ENCODE measurements around the gene RFXAP.

Gene RFXAP

GRCh38 chr13:36817996-36818803, 822 bp upstream of the RFXAP start:
- DNase-seq, result peak; percentile 43 to 50

DNA sequence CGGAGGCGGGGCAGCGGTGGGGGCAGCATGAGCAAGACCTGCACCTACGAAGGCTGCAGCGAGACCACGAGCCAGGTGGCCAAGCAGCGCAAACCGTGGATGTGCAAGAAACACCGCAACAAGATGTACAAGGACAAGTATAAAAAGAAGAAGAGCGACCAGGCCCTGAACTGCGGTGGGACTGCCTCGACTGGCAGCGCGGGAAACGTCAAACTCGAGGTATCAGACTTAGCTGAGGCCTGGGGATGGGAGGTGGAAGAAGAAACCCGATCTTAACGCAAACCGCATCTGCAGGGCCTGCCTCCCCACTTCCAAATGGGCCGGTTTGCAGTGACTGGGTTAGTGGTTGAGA, 693 bp downstream of the RFXAP start:
- DNase-seq, result peak; percentile 32 to 75

DNA sequence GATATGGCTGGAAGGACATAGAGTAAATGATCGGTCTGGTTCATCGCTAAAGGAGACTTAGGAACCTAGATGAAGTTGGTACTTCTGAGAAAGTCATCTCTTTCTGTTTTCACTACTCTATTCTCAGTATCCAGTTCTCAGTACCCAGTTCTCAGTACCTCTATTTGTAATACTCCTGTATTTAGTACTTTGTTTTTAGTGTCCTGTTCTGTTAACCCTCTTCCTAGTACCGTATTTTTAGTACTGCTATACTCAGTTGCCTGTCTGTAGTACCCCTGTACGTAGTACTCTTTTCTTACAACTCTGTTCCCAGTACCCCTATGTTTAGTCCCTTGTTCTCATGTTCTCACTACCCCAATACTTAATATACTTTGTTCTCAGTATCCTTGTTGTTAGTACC, 1.2 kb downstream of the RFXAP start:
- DNase-seq, result peak in 1 of 2 experiments; percentile 43

GRCh38 chr13:36822785-36823184, 3.8 kb downstream of the RFXAP start:
- no peak for DNase-seq

- DNase-seq, result no peak
Observed at GRCh38 chr13:36829753-36830152, 10.7 kb downstream of the RFXAP start.

- no peak for DNase-seq
Observed at GRCh38 chr13:36831291-36831690, 12.3 kb downstream of the RFXAP start.

DNA sequence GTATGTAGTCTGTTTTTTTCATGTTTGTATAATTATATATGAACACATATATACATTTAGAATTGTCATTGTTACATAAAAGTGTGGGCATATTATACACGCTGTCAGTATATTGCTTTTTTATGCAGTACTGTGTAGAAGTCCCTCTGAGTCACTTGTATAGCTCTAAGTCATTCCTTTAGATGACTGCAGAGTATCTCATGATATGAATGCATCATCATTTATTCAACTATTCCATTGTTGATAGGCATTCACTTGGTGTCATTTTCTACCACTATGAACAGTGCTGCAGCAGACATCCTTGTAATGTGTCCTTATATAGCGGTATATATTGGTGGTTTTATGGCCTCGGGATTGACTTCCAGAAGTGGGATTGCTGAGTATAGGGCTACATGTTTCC, 15.3 kb downstream of the RFXAP start:
- DNase-seq, result no peak

DNA sequence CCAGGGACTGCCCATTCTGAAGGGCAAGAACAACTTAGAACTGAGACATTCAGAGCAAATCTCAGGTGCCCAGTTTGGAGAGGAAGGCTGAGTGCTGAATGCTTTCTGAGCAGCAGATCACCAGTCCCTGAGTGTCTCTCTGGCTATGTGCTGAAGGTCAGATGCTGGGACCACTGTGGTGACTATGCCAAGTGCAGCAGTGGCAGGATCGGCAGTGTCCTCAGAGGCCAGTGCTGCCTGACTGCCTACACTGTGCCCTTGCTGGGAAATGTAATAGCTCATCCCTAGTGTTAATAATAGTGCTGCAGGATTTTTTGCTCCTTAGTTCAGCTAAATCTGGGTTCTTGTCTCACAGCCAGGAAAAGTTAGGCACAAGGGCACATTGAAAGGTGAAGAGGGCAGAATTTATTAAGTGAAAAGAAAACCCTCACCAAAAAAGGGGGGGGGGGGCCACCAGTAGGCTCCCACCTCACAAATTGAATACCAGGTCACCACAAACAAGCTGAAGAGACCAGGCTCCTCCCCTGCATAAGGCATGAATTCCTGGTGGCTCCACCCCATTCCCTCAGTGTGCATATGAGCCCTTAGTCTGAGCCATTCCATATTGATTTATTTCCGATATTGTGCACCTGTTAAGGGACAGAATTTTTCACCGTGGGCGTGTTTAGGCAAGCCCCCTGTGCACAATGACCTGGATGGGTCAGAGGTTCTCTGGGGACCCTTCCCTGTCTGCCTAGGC, 18.5 kb downstream of the RFXAP start:
- no peak for DNase-seq

DNA sequence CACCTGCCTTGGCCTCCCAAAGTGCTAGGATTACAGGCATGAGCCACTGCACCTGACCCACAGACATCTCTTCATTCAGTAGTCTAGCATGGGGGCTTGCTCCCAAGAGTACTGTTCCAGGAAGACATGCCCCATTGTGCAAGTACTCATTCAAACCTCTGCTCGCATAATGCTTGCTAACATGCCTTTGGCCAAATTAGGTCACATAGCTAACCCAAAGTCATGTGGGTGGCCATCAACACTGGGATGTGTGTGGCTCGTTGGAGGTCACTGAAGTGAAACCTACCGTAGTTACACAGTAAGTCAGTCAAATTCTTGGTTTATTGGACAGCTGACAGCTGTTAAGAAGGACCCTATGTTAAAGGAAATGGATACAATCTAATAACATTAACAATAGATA, 20.3 kb downstream of the RFXAP start:
- DNase-seq, result no peak

DNA sequence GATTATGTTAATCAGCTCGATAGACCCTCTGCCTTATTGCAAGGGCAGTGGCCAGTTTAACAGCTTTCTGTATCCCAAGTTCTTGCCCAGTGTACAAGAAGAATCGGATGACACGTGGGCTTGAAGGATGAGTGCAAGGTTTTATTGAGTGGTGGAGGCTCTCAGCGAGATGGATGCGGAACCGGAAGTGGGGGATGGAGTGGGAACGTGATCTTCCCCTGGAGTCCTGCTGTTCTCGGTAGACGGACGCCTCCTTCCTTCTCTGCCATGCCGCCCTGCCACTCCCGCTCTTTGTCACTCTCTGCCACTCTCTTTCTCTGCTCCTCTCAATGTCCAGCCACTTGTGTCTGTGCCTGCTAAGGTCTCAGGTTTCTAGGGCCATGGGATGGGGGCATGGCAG, 21.0 kb downstream of the RFXAP start:
- DNase-seq, result no peak

GRCh38 chr13:36840718-36841250, 21.8 kb downstream of the RFXAP start:
- DNase-seq, result no peak

- peak in 1 of 2 experiments; percentile 14 for DNase-seq
Observed at GRCh38 chr13:36841391-36841790, 22.4 kb downstream of the RFXAP start.

GRCh38 chr13:36847606-36848005, 28.6 kb downstream of the RFXAP start:
- DNase-seq, result no peak

DNA sequence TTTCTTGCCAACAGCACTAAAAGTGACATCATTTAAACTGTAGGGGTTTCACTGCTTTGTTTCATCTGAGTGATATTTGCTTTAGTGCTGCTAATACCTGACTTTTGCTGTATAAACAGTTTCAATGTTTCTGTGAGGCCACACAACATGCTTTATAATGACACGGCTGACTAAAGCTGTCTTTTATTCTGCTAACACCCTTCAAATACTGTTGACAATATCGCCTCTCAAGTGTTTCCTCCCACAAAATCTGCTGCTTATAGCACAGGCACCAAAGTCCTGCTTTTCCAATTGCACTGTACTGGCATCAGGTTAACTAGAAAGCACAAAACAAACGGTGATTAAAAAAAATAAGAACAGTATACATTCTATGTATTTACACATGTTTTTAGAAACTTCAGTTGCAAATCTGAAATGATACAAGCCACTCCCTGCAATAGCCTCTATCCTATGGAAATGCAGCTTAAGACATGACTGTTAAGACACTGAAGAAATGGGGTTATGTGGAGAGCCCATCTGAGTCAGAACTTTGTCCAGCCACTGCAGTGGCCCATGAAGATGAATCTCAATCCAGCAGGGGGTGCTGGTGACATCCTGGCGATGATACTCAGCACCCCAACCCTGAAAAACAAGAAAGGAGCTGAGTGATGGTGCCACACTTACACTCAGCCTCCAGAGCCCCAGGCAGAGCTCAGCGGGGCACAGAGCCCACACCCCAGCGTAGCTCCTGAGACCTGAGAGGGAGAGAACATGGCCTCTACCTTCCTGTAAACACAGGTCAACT, 29.4 kb downstream of the RFXAP start:
- DNase-seq, result peak in 1 of 2 experiments; percentile 43

DNA sequence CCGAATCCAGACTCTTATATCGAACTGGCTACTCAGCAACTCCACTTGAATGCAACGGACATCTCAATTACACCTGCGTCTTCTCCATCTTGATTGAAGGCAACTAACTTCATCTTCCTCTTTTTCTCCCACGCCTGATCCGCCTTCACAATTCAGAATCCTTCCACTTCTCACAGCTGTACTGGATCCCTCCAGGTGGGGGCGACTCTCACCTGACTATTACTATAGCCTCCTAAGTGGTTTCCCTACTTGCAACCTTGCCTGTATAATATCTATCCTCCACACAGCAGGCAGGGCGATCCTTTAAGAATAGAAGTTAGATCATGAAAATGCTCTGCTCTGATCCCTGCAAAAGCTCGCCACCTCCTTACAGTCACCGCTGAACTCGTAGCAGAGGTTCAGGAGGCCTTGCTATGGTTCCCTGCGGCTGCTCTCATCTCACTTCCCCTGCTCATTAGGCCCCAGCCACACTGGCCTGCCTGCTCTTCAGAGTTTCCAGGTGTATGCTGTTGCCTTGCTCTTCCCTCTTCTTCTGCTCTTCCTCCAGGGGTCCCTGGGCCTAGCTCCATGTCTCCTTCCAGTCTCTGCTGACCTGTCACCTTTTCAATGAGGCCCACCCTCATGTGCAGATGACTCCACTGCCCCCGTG, 31.9 kb downstream of the RFXAP start:
- DNase-seq, result peak in 1 of 2 experiments; percentile 67

DNA sequence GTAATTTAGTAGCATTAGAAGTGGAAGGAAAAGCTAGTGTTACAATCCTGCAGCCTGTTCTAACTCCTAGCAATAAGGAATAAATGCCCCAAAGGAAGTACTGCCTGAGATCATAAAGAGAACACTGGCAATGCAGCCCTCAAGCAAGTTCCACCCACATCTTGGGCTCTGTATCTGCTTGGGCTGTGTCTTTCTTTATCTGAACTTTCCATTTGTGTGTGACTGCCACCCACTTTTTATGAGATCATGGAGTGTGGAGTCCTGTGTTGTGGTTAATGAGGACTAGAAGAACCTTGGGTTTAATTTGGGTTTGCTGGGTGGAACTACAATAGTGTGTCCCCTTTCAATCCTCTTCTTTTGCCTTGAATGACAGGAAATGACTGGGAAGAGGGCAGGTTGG, 38.2 kb downstream of the RFXAP start:
- no peak for DNase-seq

- DNase-seq, result peak; percentile 81 to 93
Observed at GRCh38 chr13:36858290-36858689, 39.3 kb downstream of the RFXAP start.

DNA sequence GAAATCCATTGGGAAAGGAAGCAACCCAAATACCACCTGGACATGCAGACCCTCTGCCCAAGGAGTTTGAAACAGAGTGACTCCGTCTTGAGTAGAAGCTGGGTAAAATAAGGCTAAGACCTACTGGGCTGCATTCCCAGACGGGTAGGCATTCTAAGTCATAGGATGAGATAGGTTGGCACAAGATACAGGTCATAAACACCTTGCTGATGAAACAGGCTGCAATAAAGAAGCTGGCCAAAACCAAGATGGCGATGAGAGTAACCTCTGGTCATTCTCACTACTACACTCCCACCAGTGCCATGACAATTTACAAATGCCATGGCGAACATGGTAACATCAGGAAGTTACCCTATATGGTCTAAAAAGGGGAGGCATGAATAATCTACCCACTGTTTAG, 40.2 kb downstream of the RFXAP start:
- no peak for DNase-seq

GRCh38 chr13:36862002-36862685, 43.1 kb downstream of the RFXAP start:
- DNase-seq, result no peak

- DNase-seq, result no peak
Observed at GRCh38 chr13:36862722-36863121, 43.7 kb downstream of the RFXAP start.

- no peak for DNase-seq
Observed at GRCh38 chr13:36865265-36865664, 46.2 kb downstream of the RFXAP start.

- no peak for DNase-seq
Observed at GRCh38 chr13:36866232-36866631, 47.2 kb downstream of the RFXAP start.

Measured in NCI-H526 (cell line).